HUES6 (cell line): ENCODE results near the gene OR2F1.

Experiments
- H3K27ac ChIP-seq: 2 replicates; pipeline ENCODE4 v1.7.0; 2013; ENCODE audit warnings: low read depth, mild to moderate bottlenecking, low read length, inconsistent platforms
- H3K27me3 ChIP-seq: 2 replicates; pipeline ENCODE4 v1.6.1; 2013; ENCODE audit warnings: low read length; ENCODE audit not compliant: control insufficient read depth, insufficient read depth
- H3K36me3 ChIP-seq: 2 replicates; pipeline ENCODE4 v1.6.1; 2013; ENCODE audit warnings: low read length; ENCODE audit not compliant: control insufficient read depth, insufficient read depth
- H3K4me1 ChIP-seq: 2 replicates; pipeline ENCODE4 v1.6.1; 2013; ENCODE audit warnings: low read length; ENCODE audit not compliant: control insufficient read depth, insufficient read depth
- H3K4me3 ChIP-seq: 2 replicates; pipeline ENCODE4 v1.5.1; 2013; ENCODE audit warnings: low read depth, low read length
- H3K9ac ChIP-seq: one replicate; pipeline ENCODE4 v1.6.1; 2013; ENCODE audit warnings: mild to moderate bottlenecking, low read length
- H3K9me3 ChIP-seq: 2 replicates; pipeline ENCODE4 v1.6.1; 2013; ENCODE audit warnings: low read depth, low read length; ENCODE audit not compliant: control insufficient read depth, insufficient read depth

Gene OR2F1, protein sequence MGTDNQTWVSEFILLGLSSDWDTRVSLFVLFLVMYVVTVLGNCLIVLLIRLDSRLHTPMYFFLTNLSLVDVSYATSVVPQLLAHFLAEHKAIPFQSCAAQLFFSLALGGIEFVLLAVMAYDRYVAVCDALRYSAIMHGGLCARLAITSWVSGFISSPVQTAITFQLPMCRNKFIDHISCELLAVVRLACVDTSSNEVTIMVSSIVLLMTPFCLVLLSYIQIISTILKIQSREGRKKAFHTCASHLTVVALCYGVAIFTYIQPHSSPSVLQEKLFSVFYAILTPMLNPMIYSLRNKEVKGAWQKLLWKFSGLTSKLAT

GRCh38 chr7:143954544-143954943 is at the start of gene OR2F1:
TSS of gene OR2F1 (plus strand) at chr7:143954844. CDS start at chr7:143959971, 5,127 bp downstream.
- Histone ChIP-seq H3K27ac (no peak within 1 kb of the TSS), H3K36me3 (no peaks in the 10 kb centered on the region), H3K4me3 (no peak within 1 kb of the TSS), H3K4me1 (no peaks in the 10 kb centered on the region), H3K9ac (no peak within 1 kb of the TSS), H3K9me3 (no peaks in the 10 kb centered on the region), H3K27me3 (no peaks in the 10 kb centered on the region)

DNA sequence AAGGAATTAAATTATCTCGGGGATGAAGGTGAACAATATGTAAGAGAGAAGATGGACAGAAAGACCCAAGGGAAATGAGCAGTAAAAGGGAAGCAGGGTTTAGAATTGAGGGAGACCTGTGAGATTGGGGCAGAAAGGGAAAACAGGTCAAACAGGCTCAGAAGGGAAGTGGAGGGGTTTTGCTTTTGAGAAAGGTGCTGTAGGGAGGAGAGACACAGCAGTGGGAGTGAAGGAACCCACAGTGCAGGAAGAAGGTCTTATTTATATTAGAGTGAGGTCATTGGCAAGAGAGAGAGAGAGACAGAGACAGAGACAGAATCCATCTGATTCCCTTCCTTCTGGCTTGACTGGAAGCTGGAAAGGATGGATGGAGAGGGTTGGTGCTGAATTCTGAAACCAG is 49.1 kb upstream of the OR2F1 start:
- Histone ChIP-seq H3K36me3 (no peaks in the 10 kb centered on the region), H3K27me3 (no peaks in the 10 kb centered on the region), H3K9ac (no peak overlapping the region), H3K27ac (no peak overlapping the region), H3K4me1 (peaks cover 33% of the 10 kb centered on the region), H3K9me3 (no peaks in the 10 kb centered on the region), H3K4me3 (no peak overlapping the region)

DNA sequence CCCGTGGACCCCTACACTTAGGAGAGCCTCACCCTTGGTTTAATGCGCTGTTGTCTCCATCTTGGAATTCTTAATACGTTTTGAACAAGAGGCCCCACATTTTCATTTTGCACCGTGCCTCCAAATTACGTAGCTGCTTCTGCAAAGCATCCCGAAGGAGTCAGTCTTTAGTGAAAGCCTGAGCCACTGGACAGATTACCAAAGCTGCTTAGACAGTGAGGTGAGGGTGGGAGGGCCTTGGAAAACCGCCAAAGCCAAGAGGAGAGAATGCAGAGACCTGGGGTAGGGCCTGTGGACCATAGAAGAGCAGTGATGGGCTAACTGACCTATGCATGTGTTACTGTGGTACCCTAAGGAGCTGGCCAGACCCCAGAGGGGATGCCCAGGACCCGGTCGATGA is 48.5 kb upstream of the OR2F1 start:
- H3K27ac ChIP-seq: no peak overlapping the region
- H3K9me3 ChIP-seq: no peaks in the 10 kb centered on the region
- no peaks in the 10 kb centered on the region for H3K36me3 ChIP-seq

GRCh38 chr7:143906895-143907294 is 47.7 kb upstream of the OR2F1 start:
- Histone ChIP-seq H3K27me3 (no peaks in the 10 kb centered on the region), H3K9ac (no peak overlapping the region), H3K4me1 (peaks cover 28% of the 10 kb centered on the region), H3K4me3 (no peak overlapping the region), H3K36me3 (no peaks in the 10 kb centered on the region), H3K27ac (no peak overlapping the region), H3K9me3 (no peaks in the 10 kb centered on the region)

More for the DNA sequence above, 48.5 kb upstream of the OR2F1 start:
- no peak overlapping the region for H3K4me3 ChIP-seq
- no peaks in the 10 kb centered on the region for H3K27me3 ChIP-seq
- H3K4me1 ChIP-seq: peaks cover 28% of the 10 kb centered on the region
- H3K9ac ChIP-seq: no peak overlapping the region

- Histone ChIP-seq H3K9me3 (no peaks in the 10 kb centered on the region), H3K27ac (no peak overlapping the region), H3K4me1 (peaks cover 28% of the 10 kb centered on the region), H3K4me3 (no peak overlapping the region), H3K9ac (no peak overlapping the region), H3K36me3 (no peaks in the 10 kb centered on the region), H3K27me3 (no peaks in the 10 kb centered on the region)
These were observed 46.5 kb upstream of the OR2F1 start for GRCh38 chr7:143908120-143908519.

DNA sequence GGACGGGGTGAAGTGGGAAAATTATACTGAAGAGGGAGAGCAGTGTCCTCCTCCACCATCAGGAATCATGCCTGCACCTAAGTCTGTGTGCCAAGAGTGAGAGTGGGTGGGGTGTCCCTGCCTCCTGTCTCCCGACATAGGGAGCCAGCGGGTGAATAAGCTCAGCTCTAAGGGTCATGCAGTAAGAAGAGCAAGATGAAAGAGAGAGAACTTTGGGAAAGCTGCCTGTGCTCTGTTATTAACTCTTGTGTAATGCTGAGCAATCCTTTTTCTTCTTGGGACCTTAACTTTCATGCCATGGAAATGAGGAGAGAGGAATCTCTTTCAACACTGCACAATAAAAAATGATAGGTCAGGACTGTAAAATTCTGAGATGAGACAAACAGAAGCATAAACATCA is 44.8 kb upstream of the OR2F1 start:
- Histone ChIP-seq H3K27ac (no peak overlapping the region), H3K27me3 (no peaks in the 10 kb centered on the region), H3K4me1 (peaks cover 23% of the 10 kb centered on the region), H3K36me3 (no peaks in the 10 kb centered on the region), H3K4me3 (no peak overlapping the region), H3K9ac (no peak overlapping the region), H3K9me3 (no peaks in the 10 kb centered on the region)

- no peaks in the 10 kb centered on the region for H3K27me3 ChIP-seq
- no peaks in the 10 kb centered on the region for H3K36me3 ChIP-seq
- no peak overlapping the region for H3K27ac ChIP-seq
- no peak overlapping the region for H3K4me3 ChIP-seq
- no peak overlapping the region for H3K9ac ChIP-seq
- no peaks in the 10 kb centered on the region for H3K9me3 ChIP-seq
- peaks cover 15% of the 10 kb centered on the region for H3K4me1 ChIP-seq
These were observed 44.0 kb upstream of the OR2F1 start for GRCh38 chr7:143910473-143911248.

DNA sequence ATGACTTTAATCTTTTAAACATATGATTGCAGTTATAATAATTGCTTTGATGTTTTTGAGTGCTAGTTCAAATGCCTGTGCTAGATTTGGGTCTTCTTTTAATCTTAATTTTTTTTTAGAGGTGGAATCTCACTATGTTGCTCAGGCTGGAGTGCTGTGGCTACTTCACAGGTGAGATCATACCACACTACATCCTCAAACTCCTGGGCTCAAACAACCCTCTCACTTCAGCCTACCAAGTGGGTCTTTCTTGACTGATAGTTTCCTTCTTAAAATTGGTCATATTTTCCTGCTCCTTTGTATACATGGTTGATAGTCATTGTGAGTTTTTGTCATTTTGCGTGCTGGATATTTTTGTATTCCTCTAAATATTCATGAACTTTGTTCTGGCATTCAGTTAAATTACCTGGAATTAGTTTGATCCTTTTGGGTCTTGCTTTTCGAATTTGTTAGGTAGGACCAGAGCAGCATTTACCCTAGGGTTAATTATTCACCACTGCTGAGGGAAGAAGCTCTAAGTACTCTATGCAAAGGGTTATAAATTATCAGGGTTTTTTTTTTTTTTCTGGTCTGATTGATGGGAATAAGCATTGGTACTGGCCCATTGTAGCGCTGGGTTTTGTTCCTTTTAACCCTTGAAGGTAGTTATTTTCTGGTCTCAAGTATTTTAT is 40.6 kb upstream of the OR2F1 start:
- H3K27ac ChIP-seq: no peak overlapping the region

GRCh38 chr7:143914938-143915652 is 39.5 kb upstream of the OR2F1 start:
- Histone ChIP-seq H3K4me1 (no peaks in the 10 kb centered on the region), H3K27me3 (no peaks in the 10 kb centered on the region), H3K4me3 (no peak overlapping the region), H3K9ac (no peak overlapping the region), H3K36me3 (no peaks in the 10 kb centered on the region), H3K27ac (no peak overlapping the region), H3K9me3 (no peaks in the 10 kb centered on the region)

More for the DNA sequence above, 40.6 kb upstream of the OR2F1 start:
- Histone ChIP-seq H3K9ac (no peak overlapping the region), H3K36me3 (no peaks in the 10 kb centered on the region), H3K27me3 (no peaks in the 10 kb centered on the region), H3K4me3 (no peak overlapping the region), H3K4me1 (no peaks in the 10 kb centered on the region), H3K9me3 (no peaks in the 10 kb centered on the region)

DNA sequence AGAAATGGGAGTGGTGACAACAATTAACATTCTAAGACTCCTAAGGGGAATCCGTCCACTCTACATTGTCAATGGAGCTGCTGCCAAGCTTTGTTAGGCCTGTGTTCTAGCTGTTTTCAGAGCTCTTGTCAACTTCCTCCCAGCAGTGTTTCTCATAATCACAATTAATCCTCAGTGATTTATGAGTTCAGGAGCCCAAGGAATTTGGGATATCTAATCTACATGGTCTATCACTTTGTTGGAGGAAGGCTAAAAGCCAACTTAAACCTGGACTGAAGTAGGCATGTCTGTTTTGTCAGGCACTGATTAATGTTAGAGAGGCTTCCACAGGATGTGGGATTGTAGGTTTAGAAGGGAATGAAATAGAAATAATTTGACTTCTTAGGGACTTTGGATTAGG is 29.8 kb upstream of the OR2F1 start:
- no peak overlapping the region for H3K27ac ChIP-seq
- no peaks in the 10 kb centered on the region for H3K4me1 ChIP-seq

More for the DNA sequence above, 29.8 kb upstream of the OR2F1 start:
- Histone ChIP-seq H3K27me3 (no peaks in the 10 kb centered on the region), H3K9ac (no peak overlapping the region), H3K36me3 (no peaks in the 10 kb centered on the region), H3K9me3 (no peaks in the 10 kb centered on the region), H3K4me3 (no peak overlapping the region)
